Psoas muscle (tissue), 8 donors: ENCODE measurements around the gene ADM. TPM values are rescaled to one million over a fixed set of nuclear protein-coding genes. Genes with fewer than 3 reads are reported as not detected.

ENCODE experiments used
- ATAC-seq, 4 donors: fragments of 200-7000 bp; cut with Tn5 transposase; one replicate each; pipeline ENCODE4 v1.9.1; 2020; ENCODE audit warnings: moderate library complexity in 3 of 4, mild to moderate bottlenecking in 2 of 4
- DNase-seq, 2 donors: peaks; one replicate each; pipeline ENCODE4 v3.0.0-alpha.2; 2020
- H3K27ac ChIP-seq: fragments of 200-600 bp; one replicate; pipeline ENCODE4 v1.8.0; 2022
- H3K27me3 ChIP-seq, 3 donors: fragments of 200-600 bp in 1 of 3; one replicate each; pipeline versions ENCODE4 v1.6.1 to v1.8.0; 2013 to 2022; ENCODE audit warnings: low read length in 2 of 3, mild to moderate bottlenecking in 2 of 3, moderate library complexity in 1 of 3; ENCODE audit not compliant: insufficient read depth in 3 of 3
- H3K36me3 ChIP-seq, 2 donors: fragments of 200-600 bp in 1 of 2; one replicate each; pipeline versions ENCODE4 v1.6.1 to v1.8.0; 2013 to 2022; ENCODE audit warnings: low read depth in 1 of 2, mild to moderate bottlenecking in 1 of 2, moderate library complexity in 1 of 2; ENCODE audit not compliant: insufficient read depth in 1 of 2
- H3K4me1 ChIP-seq: fragments of 200-600 bp; one replicate; pipeline ENCODE4 v1.8.0; 2022
- H3K4me3 ChIP-seq: fragments of 200-600 bp; one replicate; pipeline ENCODE4 v1.8.0; 2022; ENCODE audit warnings: mild to moderate bottlenecking
- H3K9me3 ChIP-seq: fragments of 200-600 bp; one replicate; pipeline ENCODE4 v1.8.0; 2022
- CTCF ChIP-seq: fragments of 200-600 bp; IDR thresholded peaks from one replicate; pipeline ENCODE4 v1.8.0; 2022; ENCODE audit warnings: antibody characterized with exemption
- WGBS, 3 donors: extraction: QIAGEN DNeasy Blood & Tissue Kit; methylation state at CpG; one replicate each; pipeline versions ENCODE4 v1.1.6 to v1.1.7; 2013; 5-methylcytosine and 5-hydroxymethylcytosine counted together
- intact Hi-C, 2 donors: fragments of 100-400 bp; cut with DNase I; formaldehyde crosslinking; loops; one replicate each; pipeline versions ENCODE4 v1.11.0 to v1.14.2; 2022
- polyA plus RNA-seq, 3 donors: library from polyadenylated mRNA; stranded (reverse); fragments of 200-250 nt; gene quantifications; one replicate each; pipeline ENCODE4 v1.2.3, GENCODE V29; 2013
- total RNA-seq, 4 donors: library from RNA; stranded (reverse); fragmentation: NEBNext Ultra II Directional in 2 of 4; extraction: Animal tissue kit (Norgen Biotek cat#: 25700) in 2 of 4; gene quantifications; one replicate each; pipeline versions ENCODE4 v1.2.1 to v1.2.4, GENCODE V29; 2021 to 2023
- donor health status: healthy with polysubstance abuse.
- donor health status: DM: no; HTN: no; CAD: no; lungs with moderate emphysema.
- donor health status: Bipolar disorder and iron deficiency.
- donor health status: healthy.
- donor health status: DM: yes; HTN: yes; CAD: no.
- donor health status: DM: no; HTN: no; CAD: no.
- donor health status: DM: no; HTN: no; CAD: no.
- donor health status: DM: yes; HTN: yes; CAD: no.

The ADM gene
- total and polyA plus RNA-seq, 7 donors = 11.7 to 73.3 (median 23.1) TPM

GRCh38 chr11:10329935-10330334, 25.1 kb downstream of the ADM start:
- TF ChIP-seq CTCF = no peak
- no peaks in the 10 kb centered on the region for H3K27me3 ChIP-seq
- H3K9me3 ChIP-seq = no peaks in the 10 kb centered on the region
- H3K4me3 ChIP-seq = no peak overlapping the region
- ATAC-seq (no peak), DNase-seq (no peak)
- H3K36me3 ChIP-seq = no peaks in the 10 kb centered on the region
- no peak overlapping the region for H3K27ac ChIP-seq
- intact Hi-C loops = loop anchor here (5.0 to 10.0 kb wide), 2 partner anchors 215 to 573 kb away; no protein-coding TSS in a partner anchor
- peaks cover 21% of the 10 kb centered on the region for H3K4me1 ChIP-seq
- whole genome bisulfite sequencing, 3 donors = 62 to 73% (median 64%) methylated on average over 2 of the region's 2 CpGs

- DNase-seq (no peak), ATAC-seq (no peak)
- no peaks in the 10 kb centered on the region for H3K9me3 ChIP-seq
- H3K27me3 ChIP-seq = no peaks in the 10 kb centered on the region
- WGBS, 3 donors = 92 to 94% (median 93%) methylated on average over 6 of the region's 6 CpGs
- peaks cover 15% of the 10 kb centered on the region for H3K4me1 ChIP-seq
- no peak overlapping the region for H3K4me3 ChIP-seq
- TF ChIP-seq CTCF = no peak
- no peak overlapping the region for H3K27ac ChIP-seq
- intact Hi-C loops = no loop called here
- no peaks in the 10 kb centered on the region for H3K36me3 ChIP-seq
Observed at GRCh38 chr11:10331548-10332289, 26.8 kb downstream of the ADM start.

- intact Hi-C loops = no loop called here
- no peak for DNase-seq
- H3K9me3 ChIP-seq = no peaks in the 10 kb centered on the region
- no peak overlapping the region for H3K4me3 ChIP-seq
- ATAC-seq = no peak
- H3K27ac ChIP-seq = no peak overlapping the region
- H3K4me1 ChIP-seq = peaks cover 9% of the 10 kb centered on the region
- no peaks in the 10 kb centered on the region for H3K36me3 ChIP-seq
- 44 to 70% (median 50%) methylated on average over 1 of the region's 1 CpG for WGBS, 3 donors
- no peaks in the 10 kb centered on the region for H3K27me3 ChIP-seq
- no peak for TF ChIP-seq CTCF
Observed at GRCh38 chr11:10333490-10333889, 28.6 kb downstream of the ADM start.

GRCh38 chr11:10338287-10338686, 33.4 kb downstream of the ADM start:
- Histone ChIP-seq H3K9me3 (no peaks in the 10 kb centered on the region), H3K27ac (no peak overlapping the region), H3K4me3 (no peak overlapping the region), H3K36me3 (no peaks in the 10 kb centered on the region), H3K27me3 (no peaks in the 10 kb centered on the region), H3K4me1 (no peaks in the 10 kb centered on the region)
- no peak for TF ChIP-seq CTCF
- ATAC-seq (no peak), DNase-seq (no peak)
- intact Hi-C loops = no loop called here
